ENCODE measurements around the gene HHIP.

DNA sequence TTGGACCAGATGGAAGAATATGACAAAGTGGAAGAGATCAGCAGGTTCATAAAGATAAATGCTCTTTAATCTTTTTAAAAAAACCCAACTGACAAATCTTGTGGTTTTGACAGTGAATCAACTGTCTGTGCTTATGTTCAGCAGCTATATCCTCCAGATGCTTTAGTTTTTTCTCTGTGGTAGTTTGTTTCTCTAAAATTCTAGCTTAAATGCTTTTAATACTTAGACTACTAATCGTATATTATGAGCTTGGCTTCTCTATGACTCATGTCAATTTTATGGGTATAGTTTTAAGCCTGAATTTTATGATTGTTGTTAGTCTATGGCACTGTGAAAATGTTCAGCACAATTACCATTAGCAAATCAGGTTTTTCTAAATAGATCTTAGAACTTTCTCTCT is 12.9 kb downstream of the HHIP start:
- no peak for TF ChIP-seq POLR2A (IDR thresholded peaks at IDR 0.05; ENCODE audit: borderline replicate concordance, extremely low read depth, insufficient read depth, insufficient read length)
- no peak for TF ChIP-seq RAD21 (IDR thresholded peaks at IDR 0.05; ENCODE audit: low read depth)
- TF ChIP-seq POLR2AphosphoS5 (IDR thresholded peaks at IDR 0.05; ENCODE audit: low read depth, low read length), result no peak
- no peak for TF ChIP-seq CTCF (IDR thresholded peaks at IDR 0.05 in 2 of 3, conservative IDR thresholded peaks at IDR 0.05 in 1 of 3; ENCODE audit: borderline replicate concordance in 1 of 3, insufficient read depth in 1 of 3, low read depth in 2 of 3, low read length in 2 of 3)
- TF ChIP-seq, protein P1, sequence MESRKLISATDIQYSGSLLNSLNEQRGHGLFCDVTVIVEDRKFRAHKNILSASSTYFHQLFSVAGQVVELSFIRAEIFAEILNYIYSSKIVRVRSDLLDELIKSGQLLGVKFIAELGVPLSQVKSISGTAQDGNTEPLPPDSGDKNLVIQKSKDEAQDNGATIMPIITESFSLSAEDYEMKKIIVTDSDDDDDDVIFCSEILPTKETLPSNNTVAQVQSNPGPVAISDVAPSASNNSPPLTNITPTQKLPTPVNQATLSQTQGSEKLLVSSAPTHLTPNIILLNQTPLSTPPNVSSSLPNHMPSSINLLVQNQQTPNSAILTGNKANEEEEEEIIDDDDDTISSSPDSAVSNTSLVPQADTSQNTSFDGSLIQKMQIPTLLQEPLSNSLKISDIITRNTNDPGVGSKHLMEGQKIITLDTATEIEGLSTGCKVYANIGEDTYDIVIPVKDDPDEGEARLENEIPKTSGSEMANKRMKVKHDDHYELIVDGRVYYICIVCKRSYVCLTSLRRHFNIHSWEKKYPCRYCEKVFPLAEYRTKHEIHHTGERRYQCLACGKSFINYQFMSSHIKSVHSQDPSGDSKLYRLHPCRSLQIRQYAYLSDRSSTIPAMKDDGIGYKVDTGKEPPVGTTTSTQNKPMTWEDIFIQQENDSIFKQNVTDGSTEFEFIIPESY (IDR thresholded peaks at IDR 0.05; ENCODE audit: extremely low read depth, insufficient replicate concordance, low read length), result no peak
